Gastroesophageal sphincter (tissue), 3 donors: Measurements from ENCODE around the gene DUOXA1.

Source experiments
- EP300 ChIP-seq: sonication (generic); formaldehyde crosslinking; IDR thresholded peaks from one replicate; pipeline ENCODE4 v1.6.1; 2017; ENCODE audit warnings: antibody characterized with exemption, mild to moderate bottlenecking
- POLR2A ChIP-seq, 2 donors: fragments of 450-650 bp; IDR thresholded peaks; one replicate each; pipeline ENCODE4 v1.6.1; 2017; ENCODE audit warnings: antibody characterized with exemption in 2 of 2, mild to moderate bottlenecking in 2 of 2, moderate library complexity in 1 of 2
- POLR2AphosphoS5 ChIP-seq: sonication (generic); formaldehyde crosslinking; IDR thresholded peaks from one replicate; pipeline ENCODE4 v1.6.1; 2017; ENCODE audit warnings: antibody characterized with exemption
- TF ChIP-seq, protein P1 (sequence below), 4 experiments: fragments of 200-600 bp in 2 of 4; fragments of 450-650 bp in 2 of 4; sonication (generic) in 1 of 4; IDR thresholded peaks; one replicate each; pipeline ENCODE4 v1.5.1; 2017 to 2019; ENCODE audit warnings: antibody characterized with exemption in 4 of 4, mild to moderate bottlenecking in 2 of 4, moderate library complexity in 2 of 4

DNA sequence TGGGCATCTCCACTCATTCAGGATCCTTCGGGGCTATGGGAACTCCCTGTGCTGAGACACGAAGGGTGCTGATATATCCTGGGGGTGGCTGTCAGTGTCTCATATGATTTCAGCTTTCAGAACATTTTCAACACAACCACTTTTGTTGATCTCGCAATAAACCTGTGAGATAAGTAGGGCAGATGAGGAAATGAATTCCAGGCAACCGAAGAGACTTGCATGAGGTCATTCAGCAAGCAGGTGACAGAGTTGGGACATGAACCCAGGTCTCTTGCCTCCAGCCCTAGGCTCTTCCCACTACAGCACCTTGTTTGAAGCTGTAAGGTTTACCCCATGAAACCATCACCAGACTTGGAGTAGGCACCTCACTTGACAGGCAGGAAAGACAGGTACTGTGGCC is 16.7 kb upstream of the DUOXA1 start:
- TF ChIP-seq, protein P1, sequence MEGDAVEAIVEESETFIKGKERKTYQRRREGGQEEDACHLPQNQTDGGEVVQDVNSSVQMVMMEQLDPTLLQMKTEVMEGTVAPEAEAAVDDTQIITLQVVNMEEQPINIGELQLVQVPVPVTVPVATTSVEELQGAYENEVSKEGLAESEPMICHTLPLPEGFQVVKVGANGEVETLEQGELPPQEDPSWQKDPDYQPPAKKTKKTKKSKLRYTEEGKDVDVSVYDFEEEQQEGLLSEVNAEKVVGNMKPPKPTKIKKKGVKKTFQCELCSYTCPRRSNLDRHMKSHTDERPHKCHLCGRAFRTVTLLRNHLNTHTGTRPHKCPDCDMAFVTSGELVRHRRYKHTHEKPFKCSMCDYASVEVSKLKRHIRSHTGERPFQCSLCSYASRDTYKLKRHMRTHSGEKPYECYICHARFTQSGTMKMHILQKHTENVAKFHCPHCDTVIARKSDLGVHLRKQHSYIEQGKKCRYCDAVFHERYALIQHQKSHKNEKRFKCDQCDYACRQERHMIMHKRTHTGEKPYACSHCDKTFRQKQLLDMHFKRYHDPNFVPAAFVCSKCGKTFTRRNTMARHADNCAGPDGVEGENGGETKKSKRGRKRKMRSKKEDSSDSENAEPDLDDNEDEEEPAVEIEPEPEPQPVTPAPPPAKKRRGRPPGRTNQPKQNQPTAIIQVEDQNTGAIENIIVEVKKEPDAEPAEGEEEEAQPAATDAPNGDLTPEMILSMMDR (IDR thresholded peaks at IDR 0.05): no peak
- TF ChIP-seq POLR2A (IDR thresholded peaks at IDR 0.05) (no peak), POLR2AphosphoS5 (no peak), EP300 (no peak)
